ENCODE results near the gene IGF2R. TPM values are rescaled to one million over a fixed set of nuclear protein-coding genes. Genes with fewer than 3 reads are reported as not detected.

Gene IGF2R
- total RNA-seq, 3 donors from 2014 or later: 60.4 to 112 (median 81.0) TPM

- intact Hi-C loops (cut with DNase I; ENCODE audit: low total_unique reads): no loop called here
- Histone ChIP-seq H3K27ac (no peak overlapping the region), H3K4me1 (no peaks in the 10 kb centered on the region), H3K27me3 (no peaks in the 10 kb centered on the region), H3K36me3 (no peaks in the 10 kb centered on the region), H3K4me3 (no peak overlapping the region), H3K9me3 (no peaks in the 10 kb centered on the region)
- no peak for DNase-seq (ENCODE audit: low spot score in 2 of 2)
- TF ChIP-seq POLR2AphosphoS5 (IDR thresholded peaks at IDR 0.05) (no peak), CTCF (IDR thresholded peaks at IDR 0.05) (no peak), POLR2A (IDR thresholded peaks at IDR 0.05) (no peak)
Observed at GRCh38 chr6:160134779-160135547, 166.1 kb downstream of the IGF2R start.

- Histone ChIP-seq H3K4me3 (no peak overlapping the region), H3K36me3 (no peaks in the 10 kb centered on the region), H3K27me3 (no peaks in the 10 kb centered on the region), H3K4me1 (no peaks in the 10 kb centered on the region), H3K27ac (no peak overlapping the region), H3K9me3 (no peaks in the 10 kb centered on the region)
- no peak for TF ChIP-seq POLR2AphosphoS5 (IDR thresholded peaks at IDR 0.05)
- TF ChIP-seq POLR2A (IDR thresholded peaks at IDR 0.05): no peak
- TF ChIP-seq CTCF (IDR thresholded peaks at IDR 0.05): no peak
- DNase-seq (ENCODE audit: low spot score in 2 of 2): no peak
- intact Hi-C loops (cut with DNase I; ENCODE audit: low total_unique reads): no loop called here
Observed at GRCh38 chr6:160135907-160136655, 167.2 kb downstream of the IGF2R start.

GRCh38 chr6:160137130-160137988 is 168.5 kb downstream of the IGF2R start:
- no peaks in the 10 kb centered on the region for H3K9me3 ChIP-seq
- no peaks in the 10 kb centered on the region for H3K27me3 ChIP-seq
- H3K4me1 ChIP-seq: no peaks in the 10 kb centered on the region
- H3K4me3 ChIP-seq: no peak overlapping the region
- H3K27ac ChIP-seq: no peak overlapping the region
- intact Hi-C loops (cut with DNase I; ENCODE audit: low total_unique reads): no loop called here
- no peaks in the 10 kb centered on the region for H3K36me3 ChIP-seq
- no peak for TF ChIP-seq POLR2A (IDR thresholded peaks at IDR 0.05)
- no peak for TF ChIP-seq POLR2AphosphoS5 (IDR thresholded peaks at IDR 0.05)
- no peak for TF ChIP-seq CTCF (IDR thresholded peaks at IDR 0.05)
- no peak for DNase-seq (ENCODE audit: low spot score in 2 of 2)

GRCh38 chr6:160137989-160138835 is 169.3 kb downstream of the IGF2R start:
- no peak for DNase-seq (ENCODE audit: low spot score in 2 of 2)
- intact Hi-C loops (cut with DNase I; ENCODE audit: low total_unique reads): no loop called here

More at GRCh38 chr6:160137989-160138835, 169.3 kb downstream of the IGF2R start:
- H3K27me3 ChIP-seq: no peaks in the 10 kb centered on the region
- H3K4me3 ChIP-seq: no peak overlapping the region
- no peaks in the 10 kb centered on the region for H3K9me3 ChIP-seq
- TF ChIP-seq POLR2A (IDR thresholded peaks at IDR 0.05): no peak
- TF ChIP-seq CTCF (IDR thresholded peaks at IDR 0.05): peak in 2 of 3 donors; percentile 57 to 75
- no peaks in the 10 kb centered on the region for H3K4me1 ChIP-seq
- H3K27ac ChIP-seq: no peak overlapping the region
- no peaks in the 10 kb centered on the region for H3K36me3 ChIP-seq

Measured in breast epithelium (tissue), 4 donors.